HepG2 (cell line): ENCODE results near the gene PRSS22. TPM values are rescaled to one million over a fixed set of nuclear protein-coding genes. Genes with fewer than 3 reads are reported as not detected.
A peak's percentile ranks its signal among the peaks of the same experiment; 100 is the strongest.

ENCODE experiments used
- AFF4 ChIP-seq: sonication (generic); formaldehyde crosslinking; IDR thresholded peaks from 2 replicates; pipeline ENCODE4 v1.4.0; 2020; ENCODE audit warnings: missing genetic modification reagents
- ATF7-NPFF ChIP-seq: sonication (generic); formaldehyde crosslinking; IDR thresholded peaks from 2 replicates; pipeline ENCODE4 v1.8.1; 2023; ENCODE audit warnings: mild to moderate bottlenecking, low read depth, missing genetic modification reagents, moderate library complexity
- CCDC6 ChIP-seq: sonication (generic); formaldehyde crosslinking; IDR thresholded peaks from 2 replicates; pipeline ENCODE4 v1.8.1; 2022; ENCODE audit warnings: mild to moderate bottlenecking, missing genetic modification reagents, moderate library complexity
- EHMT2 ChIP-seq: fragments of 200-600 bp; sonication (generic); IDR thresholded peaks from 2 replicates; pipeline ENCODE4 v1.7.0; 2017; ENCODE audit warnings: antibody characterized with exemption, low read depth, low read length, borderline replicate concordance
- IRX3 ChIP-seq: sonication (generic); formaldehyde crosslinking; IDR thresholded peaks from 2 replicates; pipeline ENCODE4 v1.8.1; 2023; ENCODE audit warnings: mild to moderate bottlenecking, low read depth, missing genetic modification reagents, borderline replicate concordance
- JUND ChIP-seq: sonication (generic); formaldehyde crosslinking; IDR thresholded peaks from 2 replicates; pipeline ENCODE4 v1.8.0; 2022; ENCODE audit warnings: mild to moderate bottlenecking, missing genetic modification reagents
- MED13 ChIP-seq: sonication (generic); formaldehyde crosslinking; IDR thresholded peaks from 2 replicates; pipeline ENCODE4 v1.5.0; 2020; ENCODE audit warnings: missing genetic modification reagents
- NFIC ChIP-seq: IDR thresholded peaks from 2 replicates; pipeline ENCODE4 v1.6.1; 2012; ENCODE audit warnings: mild to moderate bottlenecking, low read length, inconsistent platforms
- NFYC ChIP-seq: IDR thresholded peaks from 2 replicates; pipeline ENCODE4 v1.6.1; 2016; ENCODE audit warnings: missing genetic modification reagents, missing compliant biosample characterization
- NR2F2 ChIP-seq: IDR thresholded peaks from 2 replicates; pipeline ENCODE4 v1.6.1; 2012; ENCODE audit warnings: low read depth, inconsistent platforms, borderline replicate concordance
- RAD21 ChIP-seq: fragments of 450-650 bp; formaldehyde crosslinking; IDR thresholded peaks from 2 replicates; pipeline ENCODE4 v1.5.0; 2020; ENCODE audit warnings: mild to moderate bottlenecking
- SIX4 ChIP-seq: sonication (generic); formaldehyde crosslinking; IDR thresholded peaks from 2 replicates; pipeline ENCODE4 v1.4.0; 2020; ENCODE audit warnings: missing genetic modification reagents
- SOX6 ChIP-seq, 2 experiments: fragments of 450-650 bp in 1 of 2; sonication (generic) in 1 of 2; formaldehyde crosslinking in 1 of 2; IDR thresholded peaks; 2 replicates each; pipeline versions ENCODE4 v1.4.0 to v1.6.1; 2017 to 2020; ENCODE audit warnings: antibody characterized with exemption in 1 of 2, mild to moderate bottlenecking in 1 of 2, missing genetic modification reagents in 1 of 2
- SP5 ChIP-seq: IDR thresholded peaks from 2 replicates; pipeline ENCODE4 v1.6.1; 2016; ENCODE audit warnings: low read depth, borderline replicate concordance
- SRF ChIP-seq: IDR thresholded peaks from 2 replicates; pipeline ENCODE4 v1.6.1; 2011; ENCODE audit warnings: mild to moderate bottlenecking, low read depth, low read length, moderate library complexity
- ZNF232 ChIP-seq: sonication (generic); formaldehyde crosslinking; IDR thresholded peaks from 2 replicates; pipeline ENCODE4 v1.4.0; 2020; ENCODE audit warnings: missing genetic modification reagents, borderline replicate concordance
- ZNF30 ChIP-seq: sonication (generic); formaldehyde crosslinking; IDR thresholded peaks from 2 replicates; pipeline ENCODE4 v1.5.0; 2020; ENCODE audit warnings: mild to moderate bottlenecking, missing genetic modification reagents
- ZNF354B ChIP-seq: sonication (generic); formaldehyde crosslinking; IDR thresholded peaks from 2 replicates; pipeline ENCODE4 v1.8.0; 2022; ENCODE audit warnings: mild to moderate bottlenecking, missing genetic modification reagents
- ZNF484 ChIP-seq: sonication (generic); formaldehyde crosslinking; IDR thresholded peaks from 2 replicates; pipeline ENCODE4 v1.5.1; 2020; ENCODE audit warnings: mild to moderate bottlenecking, low read depth, missing genetic modification reagents, borderline replicate concordance
- ZNF710 ChIP-seq: sonication (generic); formaldehyde crosslinking; IDR thresholded peaks from 2 replicates; pipeline ENCODE4 v1.5.0; 2020; ENCODE audit warnings: mild to moderate bottlenecking, missing genetic modification reagents, borderline replicate concordance
- ZSCAN9 ChIP-seq: IDR thresholded peaks from 2 replicates; pipeline ENCODE4 v1.6.1; 2016; ENCODE audit warnings: borderline replicate concordance
- polyA plus RNA-seq, 8 experiments: library from polyadenylated mRNA; depleted of rRNA in 3 of 8; stranded (reverse) in 7 of 8; unstranded in 1 of 8; fragments of >200 nt; fragmentation: Illumina TruSeq in 4 of 8; extraction: Trizol in 4 of 8; gene quantifications; 2 replicates each; pipeline versions ENCODE4 v1.2.1 to v1.2.3, GENCODE V29; 2011 to 2016; ENCODE audit warnings: low read depth in 4 of 8, missing spikeins in 1 of 8, mixed read lengths in 1 of 8; ENCODE audit not compliant: insufficient read depth in 1 of 8
- total RNA-seq, 5 experiments: library from RNA; depleted of rRNA; stranded (reverse); fragments of >200 nt; fragmentation: Illumina TruSeq; extraction: Trizol; gene quantifications; 2 replicates each; pipeline ENCODE4 v1.2.3, GENCODE V29; 2016; ENCODE audit warnings: low read depth in 1 of 5
- TF ChIP-seq, protein P1 (sequence below): sonication (generic); formaldehyde crosslinking; IDR thresholded peaks from 2 replicates; pipeline ENCODE4 v1.4.0; 2020; ENCODE audit warnings: low read depth, mild to moderate bottlenecking, missing genetic modification reagents

PRSS22 gene
- total and polyA plus RNA-seq, 2 of the 13 experiments (the other 11 are each of a cell fraction or from before 2014, with no cell fraction given), result 0.24 to 0.32 TPM

DNA sequence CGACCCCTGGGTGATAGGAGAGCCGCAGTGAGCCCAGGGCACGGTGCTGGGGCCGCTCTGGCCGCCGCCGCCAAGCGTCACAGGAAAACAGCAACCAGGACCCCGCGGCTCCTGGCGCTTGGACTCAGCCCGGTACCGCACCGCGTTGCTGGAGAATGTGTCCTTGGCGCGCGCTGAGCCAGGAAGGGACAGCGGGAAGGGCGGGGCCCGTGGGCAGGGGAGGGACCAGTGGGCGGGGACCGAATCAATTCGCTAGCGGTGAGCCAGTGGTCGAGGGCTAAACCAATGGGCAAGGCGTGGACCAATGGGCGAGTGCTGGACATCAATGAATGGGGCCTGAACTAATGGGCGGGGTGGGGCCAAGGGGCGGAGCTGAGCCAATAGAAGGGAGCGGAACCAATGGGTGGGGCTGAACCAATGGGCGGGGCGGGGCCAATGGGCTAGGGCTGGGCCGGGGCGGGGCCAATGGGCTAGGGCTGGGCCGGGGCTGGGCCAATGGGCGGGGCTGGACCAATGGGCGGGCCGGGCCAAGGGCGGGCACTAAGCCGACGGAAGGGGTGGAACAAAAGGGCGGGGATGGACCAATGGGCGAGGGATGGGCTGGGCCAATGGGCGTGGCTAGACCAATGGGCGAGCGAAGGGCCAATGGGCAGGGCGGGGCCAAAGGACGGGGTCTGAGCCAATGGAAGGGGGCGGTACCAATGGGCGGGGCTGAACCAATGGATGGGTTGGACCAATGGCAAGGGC, 47.4 kb upstream of the PRSS22 start (continued):
- no peak; the same call in 1 of the 2 replicates for TF ChIP-seq CCDC6 (CRISPR knock-in tag)
- TF ChIP-seq ZNF30 (CRISPR knock-in tag), result 0 out of 2 replicates have a peak, but pooled peaks have one; percentile 70
- TF ChIP-seq NFYC (CRISPR knock-in tag), result peak; percentile 84
- TF ChIP-seq RAD21 (CRISPR knock-in tag), result peak; percentile 50; the same call in 1 of the 2 replicates
- no peak; the same call in 1 of the 2 replicates for TF ChIP-seq NR2F2
- peak; percentile 89 for TF ChIP-seq ZSCAN9 (CRISPR knock-in tag)
- 0 out of 2 replicates have a peak, but pooled peaks have one; percentile 44 for TF ChIP-seq AFF4 (CRISPR knock-in tag)
- no peak for TF ChIP-seq JUND
- TF ChIP-seq SOX6 (IDR thresholded peaks at IDR 0.05), result no peak
- TF ChIP-seq SOX6 (CRISPR knock-in tag; IDR thresholded peaks at IDR 0.05), result no peak
- no peak for TF ChIP-seq SIX4
- TF ChIP-seq ATF7-NPFF (CRISPR knock-in tag), result no peak; the same call in 1 of the 2 replicates
- TF ChIP-seq ZNF710 (CRISPR knock-in tag), result 0 out of 2 replicates have a peak, but pooled peaks have one; percentile 24
- TF ChIP-seq ZNF354B (CRISPR knock-in tag), result no peak
- TF ChIP-seq NFIC, result no peak
- peak; percentile 46; the same call in 1 of the 2 replicates for TF ChIP-seq MED13 (CRISPR knock-in tag)
- TF ChIP-seq ZNF232 (CRISPR knock-in tag), result peak; percentile 83; the same call in 1 of the 2 replicates
- no peak for TF ChIP-seq EHMT2
- no peak for TF ChIP-seq SRF
- TF ChIP-seq, protein P1, sequence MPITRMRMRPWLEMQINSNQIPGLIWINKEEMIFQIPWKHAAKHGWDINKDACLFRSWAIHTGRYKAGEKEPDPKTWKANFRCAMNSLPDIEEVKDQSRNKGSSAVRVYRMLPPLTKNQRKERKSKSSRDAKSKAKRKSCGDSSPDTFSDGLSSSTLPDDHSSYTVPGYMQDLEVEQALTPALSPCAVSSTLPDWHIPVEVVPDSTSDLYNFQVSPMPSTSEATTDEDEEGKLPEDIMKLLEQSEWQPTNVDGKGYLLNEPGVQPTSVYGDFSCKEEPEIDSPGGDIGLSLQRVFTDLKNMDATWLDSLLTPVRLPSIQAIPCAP (CRISPR knock-in tag), result no peak
- peak; percentile 45; the same call in 1 of the 2 replicates for TF ChIP-seq IRX3 (CRISPR knock-in tag)
- peak; percentile 32; the same call in 1 of the 2 replicates for TF ChIP-seq SP5
- no peak; the same call in 1 of the 2 replicates for TF ChIP-seq ZNF484
